Measurements from ENCODE around the gene RILPL1. TPM values are rescaled to one million over a fixed set of nuclear protein-coding genes. Genes with fewer than 3 reads are reported as not detected.

RILPL1 gene
- total RNA-seq, 1 donor from 2014 or later: 7.9 TPM

DNA sequence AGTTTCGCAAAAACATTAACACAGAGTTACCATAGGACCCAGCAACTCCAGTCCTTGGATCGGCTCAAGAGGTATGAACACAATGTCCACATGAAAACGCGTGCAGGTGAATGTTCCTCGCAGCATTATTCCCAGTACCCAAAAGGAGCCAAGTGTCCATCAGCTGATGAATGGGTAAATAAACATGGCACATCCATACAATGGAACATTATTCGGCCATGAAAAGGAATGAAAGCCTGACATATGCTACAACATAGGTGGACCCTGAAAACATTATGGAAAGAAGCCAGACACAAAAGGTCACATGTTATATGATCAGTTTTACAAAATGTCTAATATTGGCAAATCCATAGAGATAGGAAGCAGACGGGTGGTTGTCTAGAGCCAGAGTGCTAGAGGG is 9.1 kb downstream of the RILPL1 start:
- no peaks in the 10 kb centered on the region for H3K27me3 ChIP-seq (ENCODE audit: control insufficient read depth, insufficient read depth, low read length)
- TF ChIP-seq, protein P1, sequence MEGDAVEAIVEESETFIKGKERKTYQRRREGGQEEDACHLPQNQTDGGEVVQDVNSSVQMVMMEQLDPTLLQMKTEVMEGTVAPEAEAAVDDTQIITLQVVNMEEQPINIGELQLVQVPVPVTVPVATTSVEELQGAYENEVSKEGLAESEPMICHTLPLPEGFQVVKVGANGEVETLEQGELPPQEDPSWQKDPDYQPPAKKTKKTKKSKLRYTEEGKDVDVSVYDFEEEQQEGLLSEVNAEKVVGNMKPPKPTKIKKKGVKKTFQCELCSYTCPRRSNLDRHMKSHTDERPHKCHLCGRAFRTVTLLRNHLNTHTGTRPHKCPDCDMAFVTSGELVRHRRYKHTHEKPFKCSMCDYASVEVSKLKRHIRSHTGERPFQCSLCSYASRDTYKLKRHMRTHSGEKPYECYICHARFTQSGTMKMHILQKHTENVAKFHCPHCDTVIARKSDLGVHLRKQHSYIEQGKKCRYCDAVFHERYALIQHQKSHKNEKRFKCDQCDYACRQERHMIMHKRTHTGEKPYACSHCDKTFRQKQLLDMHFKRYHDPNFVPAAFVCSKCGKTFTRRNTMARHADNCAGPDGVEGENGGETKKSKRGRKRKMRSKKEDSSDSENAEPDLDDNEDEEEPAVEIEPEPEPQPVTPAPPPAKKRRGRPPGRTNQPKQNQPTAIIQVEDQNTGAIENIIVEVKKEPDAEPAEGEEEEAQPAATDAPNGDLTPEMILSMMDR (IDR thresholded peaks at IDR 0.05; ENCODE audit: insufficient read depth, low read length, severe bottlenecking): no peak
- DNase-seq (ENCODE audit: low read depth) (no peak), FAIRE-seq (no peak)
- H3K4me3 ChIP-seq (ENCODE audit: low read depth, low read length): no peak overlapping the region
- peaks cover 26% of the 10 kb centered on the region for H3K36me3 ChIP-seq (ENCODE audit: control insufficient read depth, insufficient read depth, low read length)

DNA sequence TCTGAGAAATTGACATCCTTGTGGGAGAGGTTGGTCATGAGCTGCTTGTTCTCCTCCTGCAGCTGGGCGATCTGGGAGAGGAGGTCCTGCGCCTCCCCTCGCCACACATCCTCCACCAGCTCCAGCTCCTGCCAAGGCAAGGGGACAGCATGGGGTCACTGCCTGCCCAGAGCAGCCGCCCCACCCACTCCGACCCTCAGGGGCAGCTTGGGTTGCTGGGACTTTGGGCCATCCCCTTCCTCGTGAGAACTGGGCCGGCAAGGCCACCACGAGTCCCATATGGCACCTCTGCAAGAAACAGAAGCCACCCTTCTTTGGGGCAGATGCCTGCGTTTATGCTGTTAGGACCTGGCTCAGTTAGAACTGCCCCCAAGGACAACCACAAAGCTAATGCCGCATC is 10.0 kb downstream of the RILPL1 start:
- TF ChIP-seq, protein P1 (IDR thresholded peaks at IDR 0.05; ENCODE audit: insufficient read depth, low read length, severe bottlenecking): no peak
- DNase-seq (ENCODE audit: low read depth): no peak
- FAIRE-seq: no peak
- H3K36me3 ChIP-seq (ENCODE audit: control insufficient read depth, insufficient read depth, low read length): peaks cover 26% of the 10 kb centered on the region
- no peak overlapping the region for H3K4me3 ChIP-seq (ENCODE audit: low read depth, low read length)
- no peaks in the 10 kb centered on the region for H3K27me3 ChIP-seq (ENCODE audit: control insufficient read depth, insufficient read depth, low read length)

DNA sequence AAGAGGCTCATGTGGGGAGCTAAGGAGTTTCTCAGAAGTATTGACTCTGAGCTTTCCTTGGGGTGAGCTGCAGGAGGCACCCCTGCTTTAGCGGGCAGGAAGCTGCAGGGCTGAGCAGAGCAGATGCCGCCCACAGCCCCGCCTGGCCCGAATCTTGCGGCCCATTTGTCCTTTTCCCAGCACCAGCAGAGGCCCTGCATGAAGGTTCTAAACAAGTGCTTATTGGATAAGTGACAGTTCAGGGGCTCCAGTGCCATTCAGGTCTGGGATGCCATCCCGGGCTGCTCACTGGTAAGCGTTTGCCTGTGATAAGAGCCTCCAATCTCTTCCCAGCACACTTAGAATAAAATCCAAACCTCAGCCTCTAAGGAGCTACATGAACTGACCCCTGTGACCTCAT is 11.4 kb downstream of the RILPL1 start:
- no peak for FAIRE-seq
- H3K36me3 ChIP-seq (ENCODE audit: control insufficient read depth, insufficient read depth, low read length): peaks cover 28% of the 10 kb centered on the region

DNA sequence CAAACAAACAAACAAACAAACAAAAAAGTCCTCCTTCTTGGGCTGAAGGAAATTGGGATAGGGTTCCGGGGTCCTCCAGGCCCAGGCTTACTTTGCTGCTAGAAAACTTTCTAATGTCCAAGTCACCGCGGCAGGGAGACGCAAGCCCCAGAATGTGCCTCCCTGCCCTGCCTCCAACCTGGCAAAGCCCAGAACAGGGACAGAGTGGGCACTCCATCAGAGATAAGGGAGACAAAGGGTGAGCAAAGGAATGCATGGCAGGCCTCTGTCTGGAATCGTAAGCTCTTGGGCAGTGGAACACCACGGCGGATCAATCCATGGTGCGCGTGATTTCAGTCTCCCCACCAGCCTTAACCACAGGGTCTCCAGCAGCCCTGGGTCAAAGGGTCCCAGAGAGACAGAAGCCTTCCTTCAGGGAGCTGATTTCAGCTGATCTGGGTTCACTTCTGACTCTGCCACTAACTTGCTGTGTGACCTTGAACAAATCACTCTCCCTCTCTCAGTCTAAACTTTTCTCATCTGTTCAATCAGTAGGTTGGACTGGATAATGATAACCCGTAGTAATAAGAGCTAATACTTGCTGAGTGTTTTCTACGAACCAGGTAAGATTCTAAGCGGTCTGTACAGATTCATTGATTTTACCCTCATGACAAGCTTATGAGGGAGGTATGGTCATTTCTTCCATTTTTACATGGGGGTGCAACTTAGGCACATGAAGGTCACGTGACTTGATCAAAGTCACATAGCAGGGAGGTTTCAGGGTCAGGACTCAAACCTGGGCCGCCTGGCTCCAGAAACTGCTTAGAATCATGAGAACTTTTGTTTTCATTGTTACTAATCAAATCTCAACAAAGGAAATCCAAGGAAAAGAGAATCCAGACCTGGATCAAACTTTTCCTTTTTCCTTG is 12.7 kb downstream of the RILPL1 start:
- TF ChIP-seq, protein P1 (IDR thresholded peaks at IDR 0.05; ENCODE audit: insufficient read depth, low read length, severe bottlenecking): no peak
- Histone ChIP-seq H3K27me3 (ENCODE audit: control insufficient read depth, insufficient read depth, low read length) (no peaks in the 10 kb centered on the region), H3K4me3 (ENCODE audit: low read depth, low read length) (no peak overlapping the region), H3K36me3 (ENCODE audit: control insufficient read depth, insufficient read depth, low read length) (peaks cover 31% of the 10 kb centered on the region)
- DNase-seq (ENCODE audit: low read depth): no peak
- no peak for FAIRE-seq

More for the DNA sequence above, 11.4 kb downstream of the RILPL1 start:
- TF ChIP-seq, protein P1 (IDR thresholded peaks at IDR 0.05; ENCODE audit: insufficient read depth, low read length, severe bottlenecking): no peak
- DNase-seq (ENCODE audit: low read depth): no peak
- H3K4me3 ChIP-seq (ENCODE audit: low read depth, low read length): no peak overlapping the region
- no peaks in the 10 kb centered on the region for H3K27me3 ChIP-seq (ENCODE audit: control insufficient read depth, insufficient read depth, low read length)

DNA sequence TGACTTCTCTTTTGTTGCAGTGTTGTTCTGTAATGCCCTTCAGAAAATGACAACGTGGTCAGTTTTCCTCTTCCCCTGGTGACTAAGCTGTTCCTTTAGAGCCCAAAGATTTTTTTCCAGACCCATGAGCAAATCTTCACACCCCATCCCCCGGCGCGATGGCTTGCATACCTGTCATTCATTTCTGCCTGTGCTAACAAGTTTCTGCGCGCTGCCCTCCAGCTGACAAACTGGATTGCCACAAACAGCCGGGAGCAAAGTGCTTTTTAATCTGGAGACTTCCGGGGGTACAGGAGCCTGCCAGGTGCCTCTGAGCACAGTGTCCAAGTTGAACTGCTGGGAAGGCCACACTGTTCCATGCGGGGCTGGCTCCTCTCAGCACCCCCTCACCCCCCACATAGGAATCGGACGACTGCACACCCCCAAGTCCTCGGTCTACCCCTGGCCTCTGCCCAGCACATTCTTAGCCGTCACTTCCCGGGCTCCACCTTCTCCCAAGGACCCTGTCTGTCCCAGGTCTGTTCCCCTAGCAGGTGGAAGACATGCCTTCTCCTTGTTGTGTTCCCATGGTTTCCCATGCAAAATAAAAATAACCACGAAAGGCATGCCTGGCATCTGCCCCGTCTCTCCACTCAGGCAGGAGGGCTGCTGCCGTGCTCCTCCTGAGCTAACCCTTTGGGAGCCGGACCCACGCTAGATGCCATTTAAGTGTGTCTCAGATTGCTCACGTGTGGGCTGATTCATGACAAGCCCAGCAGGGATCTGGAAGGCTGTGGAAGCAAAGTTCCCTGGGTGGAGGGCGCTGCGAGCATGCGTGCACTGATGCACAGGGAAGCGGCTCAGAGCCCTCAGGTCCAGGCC is 14.1 kb downstream of the RILPL1 start:
- H3K36me3 ChIP-seq (ENCODE audit: control insufficient read depth, insufficient read depth, low read length): peaks cover 31% of the 10 kb centered on the region
- TF ChIP-seq, protein P1 (IDR thresholded peaks at IDR 0.05; ENCODE audit: insufficient read depth, low read length, severe bottlenecking): no peak
- H3K27me3 ChIP-seq (ENCODE audit: control insufficient read depth, insufficient read depth, low read length): no peaks in the 10 kb centered on the region
- peak; percentile 97 for FAIRE-seq
- DNase-seq (ENCODE audit: low read depth): peak; percentile 97
- H3K4me3 ChIP-seq (ENCODE audit: low read depth, low read length): no peak overlapping the region
